SH-SY5Y (cell line): ENCODE results near the gene USP44.

Experiments
- GATA2 ChIP-seq: IDR thresholded peaks from 2 replicates; pipeline ENCODE4 v1.6.1; 2011; ENCODE audit warnings: mild to moderate bottlenecking, low read depth, low read length
- GATA3 ChIP-seq: IDR thresholded peaks from 2 replicates; pipeline ENCODE4 v1.6.1; 2011; ENCODE audit warnings: low read depth, mild to moderate bottlenecking, low read length, moderate library complexity

DNA sequence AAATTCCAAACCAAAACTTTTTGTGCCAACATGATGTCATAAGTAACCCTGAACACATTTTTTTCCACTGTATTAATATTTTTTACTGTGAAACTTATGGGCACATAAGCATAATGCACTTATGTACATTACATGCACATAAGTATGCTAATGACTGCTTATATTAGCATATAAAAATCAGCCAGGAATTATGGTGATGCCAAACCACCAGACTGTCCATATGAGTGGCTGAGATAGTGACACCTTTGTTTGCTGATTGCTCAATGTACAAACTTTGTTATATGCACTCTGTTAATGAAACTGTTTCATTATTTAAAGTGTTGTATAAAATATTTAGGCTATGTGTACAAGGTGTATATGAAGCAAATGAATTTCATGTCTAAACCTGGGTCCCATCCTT is 32.3 kb downstream of the USP44 start:
- TF ChIP-seq GATA2 = no peak
- no peak for TF ChIP-seq GATA3
